ENCODE results near the gene RFC5.

Gene RFC5

DNA sequence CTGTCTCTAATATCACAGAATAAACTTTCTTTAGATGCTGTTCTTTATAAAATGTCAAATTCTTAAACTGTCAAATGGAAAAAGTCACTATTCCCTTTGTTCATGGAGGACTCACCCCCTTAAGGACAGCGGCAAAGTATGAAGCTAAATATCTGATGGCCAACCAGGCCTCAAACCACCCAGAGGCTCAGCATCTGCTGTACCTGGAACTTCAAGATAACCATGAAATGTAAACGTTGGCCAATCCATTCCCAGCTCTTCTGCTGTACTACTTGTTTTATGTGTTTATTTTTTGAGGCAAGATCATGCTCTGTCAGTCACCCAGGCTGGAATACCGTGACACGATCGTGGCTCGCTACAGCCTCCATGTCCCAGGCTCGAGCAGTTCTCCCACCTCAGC is 15.7 kb downstream of the RFC5 start:
- TF ChIP-seq, protein P1, sequence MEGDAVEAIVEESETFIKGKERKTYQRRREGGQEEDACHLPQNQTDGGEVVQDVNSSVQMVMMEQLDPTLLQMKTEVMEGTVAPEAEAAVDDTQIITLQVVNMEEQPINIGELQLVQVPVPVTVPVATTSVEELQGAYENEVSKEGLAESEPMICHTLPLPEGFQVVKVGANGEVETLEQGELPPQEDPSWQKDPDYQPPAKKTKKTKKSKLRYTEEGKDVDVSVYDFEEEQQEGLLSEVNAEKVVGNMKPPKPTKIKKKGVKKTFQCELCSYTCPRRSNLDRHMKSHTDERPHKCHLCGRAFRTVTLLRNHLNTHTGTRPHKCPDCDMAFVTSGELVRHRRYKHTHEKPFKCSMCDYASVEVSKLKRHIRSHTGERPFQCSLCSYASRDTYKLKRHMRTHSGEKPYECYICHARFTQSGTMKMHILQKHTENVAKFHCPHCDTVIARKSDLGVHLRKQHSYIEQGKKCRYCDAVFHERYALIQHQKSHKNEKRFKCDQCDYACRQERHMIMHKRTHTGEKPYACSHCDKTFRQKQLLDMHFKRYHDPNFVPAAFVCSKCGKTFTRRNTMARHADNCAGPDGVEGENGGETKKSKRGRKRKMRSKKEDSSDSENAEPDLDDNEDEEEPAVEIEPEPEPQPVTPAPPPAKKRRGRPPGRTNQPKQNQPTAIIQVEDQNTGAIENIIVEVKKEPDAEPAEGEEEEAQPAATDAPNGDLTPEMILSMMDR (IDR thresholded peaks at IDR 0.05; ENCODE audit: insufficient read depth, low read length, poor library complexity, severe bottlenecking): no peak
- Histone ChIP-seq H3K4me3 (replicated peaks; ENCODE audit: low read depth, low read length) (no peak overlapping the region), H3K27me3 (replicated peaks; ENCODE audit: control insufficient read depth, insufficient read depth, low read length) (no peaks in the 10 kb centered on the region), H3K36me3 (ENCODE audit: control insufficient read depth, insufficient read depth, low read length) (peaks cover 29% of the 10 kb centered on the region)
- no peak for DNase-seq (ENCODE audit: extremely low read depth, insufficient read length)

DNA sequence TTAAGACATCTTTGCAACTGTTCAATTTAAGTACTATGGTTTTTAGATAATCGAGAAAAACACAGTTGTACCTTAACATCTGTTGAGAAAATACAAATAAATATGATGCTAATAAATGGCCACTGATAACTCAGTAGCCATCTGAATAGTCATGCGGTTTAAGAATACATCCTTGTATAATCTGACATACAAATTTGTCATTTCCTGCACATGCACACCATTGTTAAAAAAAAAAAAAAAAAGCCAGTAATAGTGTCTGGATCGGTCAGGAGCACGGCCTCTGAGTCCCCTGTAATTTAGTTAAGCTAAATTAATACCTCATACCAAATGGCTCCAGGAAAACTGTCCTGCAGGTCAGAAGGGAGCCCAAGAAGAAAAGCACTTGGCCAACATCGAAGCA is 16.8 kb downstream of the RFC5 start:
- TF ChIP-seq, protein P1 (IDR thresholded peaks at IDR 0.05; ENCODE audit: insufficient read depth, low read length, poor library complexity, severe bottlenecking): no peak
- DNase-seq (ENCODE audit: extremely low read depth, insufficient read length): no peak
- peaks cover 33% of the 10 kb centered on the region for H3K36me3 ChIP-seq (ENCODE audit: control insufficient read depth, insufficient read depth, low read length)
- H3K27me3 ChIP-seq (replicated peaks; ENCODE audit: control insufficient read depth, insufficient read depth, low read length): no peaks in the 10 kb centered on the region
- H3K4me3 ChIP-seq (replicated peaks; ENCODE audit: low read depth, low read length): no peak overlapping the region

DNA sequence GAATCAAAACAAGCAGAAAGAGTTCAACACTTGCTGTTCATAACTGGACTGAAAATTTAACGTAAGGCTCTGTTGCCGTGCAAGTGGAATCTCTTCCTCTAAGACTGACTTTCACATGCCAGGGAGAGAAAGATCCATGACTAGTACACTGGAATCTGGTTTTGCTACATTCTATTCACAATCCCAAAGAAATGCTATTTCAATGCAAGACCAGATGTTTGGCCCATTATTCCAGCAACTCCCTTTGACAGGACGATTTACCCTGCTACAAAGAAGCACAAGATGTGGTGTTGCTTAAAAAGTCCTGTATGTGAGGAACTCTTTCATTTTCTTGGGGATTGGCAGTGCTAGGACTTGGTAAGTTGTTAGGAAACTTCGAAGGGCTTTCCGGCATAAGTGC is 17.4 kb downstream of the RFC5 start:
- TF ChIP-seq, protein P1 (IDR thresholded peaks at IDR 0.05; ENCODE audit: insufficient read depth, low read length, poor library complexity, severe bottlenecking): no peak
- Histone ChIP-seq H3K4me3 (replicated peaks; ENCODE audit: low read depth, low read length) (no peak overlapping the region), H3K36me3 (ENCODE audit: control insufficient read depth, insufficient read depth, low read length) (peaks cover 33% of the 10 kb centered on the region), H3K27me3 (replicated peaks; ENCODE audit: control insufficient read depth, insufficient read depth, low read length) (no peaks in the 10 kb centered on the region)
- DNase-seq (ENCODE audit: extremely low read depth, insufficient read length): no peak

DNA sequence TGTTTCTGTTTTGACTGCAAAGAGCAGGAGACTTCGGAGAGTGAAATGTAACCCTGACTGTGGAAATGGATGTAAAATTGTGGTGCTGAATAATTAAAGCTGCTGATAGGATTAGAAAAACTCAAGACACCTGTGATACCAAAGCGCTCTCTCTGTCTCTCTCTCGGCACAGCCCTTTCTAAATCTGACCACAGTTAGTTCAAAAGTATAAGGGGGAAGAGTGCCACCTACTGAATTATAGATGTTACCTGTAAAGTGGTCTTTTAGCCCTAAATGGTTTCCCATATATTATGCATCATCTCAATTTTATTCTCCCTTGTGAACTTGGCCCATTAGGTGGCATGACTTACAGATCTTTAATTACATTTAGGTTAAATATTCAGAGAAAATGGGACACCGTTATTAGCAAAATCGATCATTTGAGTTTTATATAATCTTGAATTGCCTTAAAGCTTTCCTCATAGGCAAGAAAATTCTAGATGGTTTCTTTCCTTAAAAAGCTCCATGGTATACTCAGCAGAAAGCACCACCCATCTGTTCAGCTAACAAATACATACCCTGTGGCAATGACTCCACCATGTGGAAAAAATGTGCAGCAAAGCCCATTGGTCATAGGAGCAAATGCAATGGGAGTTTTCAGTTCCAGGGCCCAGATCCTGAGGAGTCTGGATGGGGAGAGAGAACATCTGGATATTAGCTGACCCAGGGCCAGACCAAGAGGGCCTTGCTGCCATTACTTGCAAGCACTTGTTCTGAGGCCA is 18.1 kb downstream of the RFC5 start:
- H3K27me3 ChIP-seq (replicated peaks; ENCODE audit: control insufficient read depth, insufficient read depth, low read length): no peaks in the 10 kb centered on the region
- DNase-seq (ENCODE audit: extremely low read depth, insufficient read length): no peak
- H3K4me3 ChIP-seq (replicated peaks; ENCODE audit: low read depth, low read length): no peak overlapping the region
- TF ChIP-seq, protein P1 (IDR thresholded peaks at IDR 0.05; ENCODE audit: insufficient read depth, low read length, poor library complexity, severe bottlenecking): no peak
- peaks cover 31% of the 10 kb centered on the region for H3K36me3 ChIP-seq (ENCODE audit: control insufficient read depth, insufficient read depth, low read length)

DNA sequence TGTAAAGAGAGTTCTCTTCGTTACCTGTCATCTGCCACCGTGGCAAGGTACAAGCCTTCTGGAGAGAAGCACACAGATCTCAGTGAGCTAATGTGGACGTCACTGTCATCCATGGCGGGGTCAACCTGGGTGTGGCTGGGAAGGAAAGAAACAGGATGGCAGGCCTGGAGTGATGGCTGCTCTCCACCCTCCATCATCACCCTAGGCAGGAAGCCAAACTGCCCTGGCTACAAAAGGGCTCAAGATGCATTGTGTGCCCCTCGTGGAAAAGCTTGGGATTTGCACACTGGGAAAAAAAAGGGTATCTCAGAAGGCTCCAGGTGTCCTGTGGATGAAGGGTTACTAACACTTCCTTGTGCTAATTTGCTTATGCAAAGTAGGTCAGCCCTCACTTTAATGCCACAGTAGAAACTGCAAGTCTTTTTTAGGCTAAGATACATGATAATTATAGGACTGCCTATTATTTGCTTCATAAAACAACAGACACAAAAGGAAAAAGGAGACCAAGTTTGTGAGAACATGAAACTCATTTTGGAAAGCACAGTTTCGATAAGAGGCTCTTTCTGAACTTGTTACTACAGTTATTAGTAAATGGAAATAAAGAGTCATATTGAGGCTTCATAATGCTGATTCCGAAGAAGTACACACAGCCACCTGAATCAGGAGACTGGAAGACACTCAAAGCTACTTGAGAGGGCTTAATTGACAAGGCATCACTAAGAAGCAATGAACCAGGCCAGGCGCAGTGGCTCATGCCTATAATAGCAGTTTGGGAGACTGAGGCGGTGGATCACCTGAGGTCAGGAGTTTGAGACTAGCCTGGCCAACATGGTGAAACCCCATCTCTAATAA is 18.9 kb downstream of the RFC5 start:
- peaks cover 28% of the 10 kb centered on the region for H3K36me3 ChIP-seq (ENCODE audit: control insufficient read depth, insufficient read depth, low read length)
- TF ChIP-seq, protein P1 (IDR thresholded peaks at IDR 0.05; ENCODE audit: insufficient read depth, low read length, poor library complexity, severe bottlenecking): no peak
- H3K4me3 ChIP-seq (replicated peaks; ENCODE audit: low read depth, low read length): no peak overlapping the region
- peak; percentile 81 for DNase-seq (ENCODE audit: extremely low read depth, insufficient read length)
- H3K27me3 ChIP-seq (replicated peaks; ENCODE audit: control insufficient read depth, insufficient read depth, low read length): no peaks in the 10 kb centered on the region

All from GM06990 (cell line).